Measurements from ENCODE around the gene OGFOD3. TPM values are rescaled to one million over a fixed set of nuclear protein-coding genes. Genes with fewer than 3 reads are reported as not detected.
A peak's percentile ranks its signal among the peaks of the same experiment; 100 is the strongest.

The OGFOD3 gene
- total and polyA plus RNA-seq, 9 of the 15 experiments (the other 6 are each of a cell fraction or from before 2014, with no cell fraction given), result 0.69 to 44.7 (median 18.9) TPM

GRCh38 chr17:82346342-82347300, 71.8 kb downstream of the OGFOD3 start (continued):
- TF ChIP-seq, protein P1, sequence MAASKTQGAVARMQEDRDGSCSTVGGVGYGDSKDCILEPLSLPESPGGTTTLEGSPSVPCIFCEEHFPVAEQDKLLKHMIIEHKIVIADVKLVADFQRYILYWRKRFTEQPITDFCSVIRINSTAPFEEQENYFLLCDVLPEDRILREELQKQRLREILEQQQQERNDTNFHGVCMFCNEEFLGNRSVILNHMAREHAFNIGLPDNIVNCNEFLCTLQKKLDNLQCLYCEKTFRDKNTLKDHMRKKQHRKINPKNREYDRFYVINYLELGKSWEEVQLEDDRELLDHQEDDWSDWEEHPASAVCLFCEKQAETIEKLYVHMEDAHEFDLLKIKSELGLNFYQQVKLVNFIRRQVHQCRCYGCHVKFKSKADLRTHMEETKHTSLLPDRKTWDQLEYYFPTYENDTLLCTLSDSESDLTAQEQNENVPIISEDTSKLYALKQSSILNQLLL (CRISPR knock-in tag; IDR thresholded peaks at IDR 0.05; ENCODE audit: borderline replicate concordance), result no peak
- TF ChIP-seq POLR2AphosphoS2 (IDR thresholded peaks at IDR 0.05; ENCODE audit: low read length) (no peak), PYGO2 (tag; IDR thresholded peaks at IDR 0.05) (peak; percentile 79), ZNF717 (CRISPR knock-in tag; IDR thresholded peaks at IDR 0.05) (no peak), XRCC3 (IDR thresholded peaks at IDR 0.05) (no peak), TBL1XR1 (IDR thresholded peaks at IDR 0.05; ENCODE audit: low read length in 2 of 2) (no peak), COPS2 (conservative IDR thresholded peaks at IDR 0.05) (no peak), CREB3 (tag; conservative IDR thresholded peaks at IDR 0.05; ENCODE audit: low read depth) (peak; percentile 85), PCBP1 (IDR thresholded peaks at IDR 0.05; ENCODE audit: low read depth, low read length, poor library complexity, severe bottlenecking) (no peak), ZHX1 (conservative IDR thresholded peaks at IDR 0.05; ENCODE audit: low read length) (no peak), AFF4 (CRISPR knock-in tag; IDR thresholded peaks at IDR 0.05) (no peak), HMGN3 (IDR thresholded peaks at IDR 0.05; ENCODE audit: borderline replicate concordance, extremely low read depth, insufficient read length, low read depth, low read length) (no peak), E2F1 (CRISPR knock-in tag; IDR thresholded peaks at IDR 0.05) (no peak), DDX20 (tag; IDR thresholded peaks at IDR 0.05; ENCODE audit: low read depth) (no peak), ZBTB7A (IDR thresholded peaks at IDR 0.05; ENCODE audit: borderline replicate concordance, control insufficient read depth, low read depth, low read length) (no peak)
